ENCODE data around the gene SLC12A3.

GRCh38 chr16:56861092-56861610 lies 3.9 kb upstream of the SLC12A3 start:
- TF ChIP-seq POLR2A (IDR thresholded peaks at IDR 0.05; ENCODE audit: low read depth) (no peak), POLR2AphosphoS5 (IDR thresholded peaks at IDR 0.05) (no peak), CTCF (IDR thresholded peaks at IDR 0.05) (no peak), EP300 (IDR thresholded peaks at IDR 0.05) (no peak)

Data from esophagus muscularis mucosa (tissue), 4 donors.